ENCODE data around the gene ZNF207.

GRCh38 chr17:32361270-32361669, 11.3 kb downstream of the ZNF207 start:
- TF ChIP-seq, protein P1, sequence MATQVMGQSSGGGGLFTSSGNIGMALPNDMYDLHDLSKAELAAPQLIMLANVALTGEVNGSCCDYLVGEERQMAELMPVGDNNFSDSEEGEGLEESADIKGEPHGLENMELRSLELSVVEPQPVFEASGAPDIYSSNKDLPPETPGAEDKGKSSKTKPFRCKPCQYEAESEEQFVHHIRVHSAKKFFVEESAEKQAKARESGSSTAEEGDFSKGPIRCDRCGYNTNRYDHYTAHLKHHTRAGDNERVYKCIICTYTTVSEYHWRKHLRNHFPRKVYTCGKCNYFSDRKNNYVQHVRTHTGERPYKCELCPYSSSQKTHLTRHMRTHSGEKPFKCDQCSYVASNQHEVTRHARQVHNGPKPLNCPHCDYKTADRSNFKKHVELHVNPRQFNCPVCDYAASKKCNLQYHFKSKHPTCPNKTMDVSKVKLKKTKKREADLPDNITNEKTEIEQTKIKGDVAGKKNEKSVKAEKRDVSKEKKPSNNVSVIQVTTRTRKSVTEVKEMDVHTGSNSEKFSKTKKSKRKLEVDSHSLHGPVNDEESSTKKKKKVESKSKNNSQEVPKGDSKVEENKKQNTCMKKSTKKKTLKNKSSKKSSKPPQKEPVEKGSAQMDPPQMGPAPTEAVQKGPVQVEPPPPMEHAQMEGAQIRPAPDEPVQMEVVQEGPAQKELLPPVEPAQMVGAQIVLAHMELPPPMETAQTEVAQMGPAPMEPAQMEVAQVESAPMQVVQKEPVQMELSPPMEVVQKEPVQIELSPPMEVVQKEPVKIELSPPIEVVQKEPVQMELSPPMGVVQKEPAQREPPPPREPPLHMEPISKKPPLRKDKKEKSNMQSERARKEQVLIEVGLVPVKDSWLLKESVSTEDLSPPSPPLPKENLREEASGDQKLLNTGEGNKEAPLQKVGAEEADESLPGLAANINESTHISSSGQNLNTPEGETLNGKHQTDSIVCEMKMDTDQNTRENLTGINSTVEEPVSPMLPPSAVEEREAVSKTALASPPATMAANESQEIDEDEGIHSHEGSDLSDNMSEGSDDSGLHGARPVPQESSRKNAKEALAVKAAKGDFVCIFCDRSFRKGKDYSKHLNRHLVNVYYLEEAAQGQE (IDR thresholded peaks at IDR 0.05; ENCODE audit: unreplicated experiment): no peak
- no peak for TF ChIP-seq ZNF331 (CRISPR knock-in tag; IDR thresholded peaks at IDR 0.05; ENCODE audit: low read depth)
- TF ChIP-seq POLR2AphosphoS5 (IDR thresholded peaks at IDR 0.05; ENCODE audit: low read depth): no peak
- TF ChIP-seq, protein P2, sequence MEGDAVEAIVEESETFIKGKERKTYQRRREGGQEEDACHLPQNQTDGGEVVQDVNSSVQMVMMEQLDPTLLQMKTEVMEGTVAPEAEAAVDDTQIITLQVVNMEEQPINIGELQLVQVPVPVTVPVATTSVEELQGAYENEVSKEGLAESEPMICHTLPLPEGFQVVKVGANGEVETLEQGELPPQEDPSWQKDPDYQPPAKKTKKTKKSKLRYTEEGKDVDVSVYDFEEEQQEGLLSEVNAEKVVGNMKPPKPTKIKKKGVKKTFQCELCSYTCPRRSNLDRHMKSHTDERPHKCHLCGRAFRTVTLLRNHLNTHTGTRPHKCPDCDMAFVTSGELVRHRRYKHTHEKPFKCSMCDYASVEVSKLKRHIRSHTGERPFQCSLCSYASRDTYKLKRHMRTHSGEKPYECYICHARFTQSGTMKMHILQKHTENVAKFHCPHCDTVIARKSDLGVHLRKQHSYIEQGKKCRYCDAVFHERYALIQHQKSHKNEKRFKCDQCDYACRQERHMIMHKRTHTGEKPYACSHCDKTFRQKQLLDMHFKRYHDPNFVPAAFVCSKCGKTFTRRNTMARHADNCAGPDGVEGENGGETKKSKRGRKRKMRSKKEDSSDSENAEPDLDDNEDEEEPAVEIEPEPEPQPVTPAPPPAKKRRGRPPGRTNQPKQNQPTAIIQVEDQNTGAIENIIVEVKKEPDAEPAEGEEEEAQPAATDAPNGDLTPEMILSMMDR (conservative IDR thresholded peaks at IDR 0.05; ENCODE audit: low read depth in 2 of 2): no peak
- no peak for TF ChIP-seq JUNB (IDR thresholded peaks at IDR 0.05; ENCODE audit: unreplicated experiment)

Data from GM23338 (cell line).